ENCODE data around the gene ECSIT.

Gene ECSIT

GRCh38 chr19:11549386-11549953, 20.5 kb upstream of the ECSIT start:
- DNase-seq, result no peak

GRCh38 chr19:11547929-11548700, 19.2 kb upstream of the ECSIT start:
- no peak for DNase-seq

DNA sequence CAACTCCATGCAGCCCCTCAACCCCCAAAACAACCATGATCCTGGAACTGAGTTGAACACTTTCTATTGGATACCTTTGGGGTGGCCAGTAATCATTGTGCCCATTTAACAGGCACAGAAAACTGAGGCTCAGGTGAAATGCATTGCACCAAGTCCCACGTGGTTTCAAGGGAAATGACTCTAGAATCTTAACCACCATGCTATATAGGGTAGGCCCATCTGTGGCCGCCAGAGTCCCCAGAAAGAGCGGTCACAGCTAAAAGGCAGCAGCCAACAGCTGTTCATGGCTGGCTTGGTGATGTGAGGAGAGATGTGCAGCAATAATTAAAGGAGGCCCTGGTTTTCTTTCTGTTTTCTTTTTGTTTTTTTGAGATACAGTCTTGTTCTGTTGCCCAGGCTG, 12.3 kb upstream of the ECSIT start:
- DNase-seq, result no peak

GRCh38 chr19:11540645-11541044, 11.7 kb upstream of the ECSIT start:
- no peak for DNase-seq

DNA sequence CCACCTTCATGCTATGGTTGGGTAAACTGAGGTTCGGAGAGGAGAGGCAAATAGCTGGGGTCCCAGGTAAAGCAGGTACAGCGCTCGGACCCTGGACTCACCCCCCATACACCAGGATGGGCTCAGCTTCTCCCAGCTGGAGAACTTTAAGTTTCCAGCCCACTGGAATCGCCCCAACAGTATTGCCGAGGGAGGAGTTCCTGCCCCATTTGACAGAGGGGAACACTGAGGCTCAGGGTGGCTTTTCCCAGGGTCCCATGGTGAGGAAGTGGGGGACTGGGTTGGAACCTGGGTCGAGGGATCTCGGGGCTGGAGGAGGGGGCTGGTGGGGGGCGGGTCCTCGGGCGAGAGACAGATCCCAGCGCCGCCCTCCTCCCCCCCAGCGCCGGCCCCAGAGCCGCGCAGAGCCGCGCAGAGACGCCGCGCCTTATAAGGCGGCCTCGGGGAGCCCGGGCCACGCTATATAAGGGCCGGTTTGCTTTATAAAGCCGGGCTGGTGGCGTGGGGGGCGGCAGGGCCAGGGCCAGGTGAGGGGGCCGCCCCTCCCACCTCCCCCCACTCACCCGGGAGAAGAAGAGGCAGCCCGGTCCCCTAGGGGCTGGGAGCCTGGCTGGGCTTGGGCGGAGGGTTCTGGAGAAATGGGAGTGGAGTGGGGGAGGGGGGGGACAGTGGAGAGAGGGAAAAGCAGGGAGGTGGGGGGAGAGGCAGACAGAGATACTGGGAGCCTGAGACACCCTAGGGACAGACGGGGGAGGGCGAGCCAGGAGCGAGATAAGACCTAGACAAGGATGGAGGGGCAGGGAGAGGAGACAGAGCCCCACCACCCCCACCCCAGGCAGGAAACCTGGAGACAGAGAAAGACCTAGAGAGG, 10.8 kb upstream of the ECSIT start:
- no peak for DNase-seq

- no peak for DNase-seq
Observed at GRCh38 chr19:11538232-11539036, 9.5 kb upstream of the ECSIT start, which contains the start of gene CNN1. Gene CNN1, plus strand, starts transcription at chr19:11538851. Its CDS starts 77 bp downstream, at chr19:11538928.

DNA sequence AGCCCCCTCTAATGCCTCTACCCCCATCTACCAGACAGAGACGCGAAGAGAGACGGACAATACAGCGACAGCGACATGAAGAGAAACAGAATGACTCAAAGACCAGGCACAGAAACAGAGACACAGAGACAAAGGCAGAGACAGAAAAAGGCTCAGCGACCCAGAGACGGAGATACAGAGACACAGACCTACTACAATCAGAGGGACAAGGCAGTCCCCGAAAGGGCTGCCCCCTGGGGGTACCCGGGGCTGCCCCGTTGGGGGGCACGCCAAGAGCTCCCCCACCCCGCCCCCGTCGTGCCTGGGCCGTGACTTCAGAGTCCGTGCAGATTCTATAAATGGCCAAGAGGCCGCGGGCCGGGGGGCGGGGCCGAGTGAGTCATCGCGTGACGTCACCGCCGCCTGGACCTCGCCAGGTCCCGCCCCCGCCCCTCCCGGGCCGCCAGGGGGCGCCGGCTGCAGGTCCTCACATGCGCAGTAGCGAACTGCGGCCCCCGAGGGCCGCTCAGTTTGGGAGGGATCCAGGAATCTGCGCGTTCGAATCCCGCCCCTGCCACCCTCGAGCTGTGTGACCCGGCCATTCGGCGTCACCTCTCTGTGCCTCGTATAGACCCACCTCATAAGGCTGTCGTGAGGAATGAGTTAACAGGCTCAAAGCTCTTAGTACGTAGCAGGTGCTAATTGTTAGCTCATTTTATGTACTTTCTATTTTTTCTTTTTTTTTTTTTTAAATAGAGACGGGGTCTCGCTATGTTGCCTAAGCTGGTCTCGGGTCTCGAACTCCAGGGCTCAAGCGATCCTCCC, 7.1 kb upstream of the ECSIT start:
- DNase-seq, result peak; percentile 87

GRCh38 chr19:11534948-11535347, 6.0 kb upstream of the ECSIT start:
- no peak for DNase-seq

- no peak for DNase-seq
Observed at GRCh38 chr19:11534538-11534937, 5.6 kb upstream of the ECSIT start.

DNA sequence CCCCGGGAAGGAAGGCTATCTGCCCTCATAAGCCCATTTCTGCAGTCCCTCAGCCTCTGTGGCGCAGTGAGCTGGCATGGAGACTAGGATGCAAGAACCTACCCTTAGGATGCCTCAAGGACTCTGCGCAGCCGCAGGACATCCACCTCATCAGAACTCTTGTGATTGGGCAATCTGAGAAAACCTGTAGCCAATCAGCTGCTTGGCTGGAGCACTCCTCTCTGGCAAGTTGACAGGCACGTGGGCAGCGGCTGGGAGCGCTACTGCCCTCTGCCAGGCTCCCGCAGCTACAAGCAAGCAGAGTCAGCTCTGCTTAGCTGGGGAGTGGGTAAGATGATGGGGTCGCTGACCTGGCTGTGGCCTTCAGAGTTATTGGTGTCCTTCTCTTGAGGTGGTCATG, 1.5 kb upstream of the ECSIT start:
- DNase-seq, result peak; percentile 74

DNA sequence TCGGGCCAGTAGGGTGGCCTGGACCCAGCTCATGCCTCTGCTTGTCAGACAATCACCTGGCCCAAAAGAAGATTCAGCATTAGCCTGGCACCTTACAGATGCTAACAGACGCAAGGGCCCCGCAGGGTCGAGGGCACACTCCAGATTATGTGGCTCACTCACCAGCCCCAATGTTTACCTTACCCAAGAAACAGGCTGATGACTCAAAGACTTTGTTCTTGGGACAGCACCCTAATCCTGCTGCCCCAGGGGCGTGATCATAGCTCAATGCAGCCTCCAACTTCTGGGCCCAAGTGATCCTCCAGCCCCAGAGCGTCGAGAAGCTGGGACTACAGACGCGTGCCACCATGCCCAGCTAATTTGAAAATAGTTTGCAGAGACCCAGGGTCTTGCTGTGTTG, 9.8 kb downstream of the ECSIT start:
- no peak for DNase-seq

DNA sequence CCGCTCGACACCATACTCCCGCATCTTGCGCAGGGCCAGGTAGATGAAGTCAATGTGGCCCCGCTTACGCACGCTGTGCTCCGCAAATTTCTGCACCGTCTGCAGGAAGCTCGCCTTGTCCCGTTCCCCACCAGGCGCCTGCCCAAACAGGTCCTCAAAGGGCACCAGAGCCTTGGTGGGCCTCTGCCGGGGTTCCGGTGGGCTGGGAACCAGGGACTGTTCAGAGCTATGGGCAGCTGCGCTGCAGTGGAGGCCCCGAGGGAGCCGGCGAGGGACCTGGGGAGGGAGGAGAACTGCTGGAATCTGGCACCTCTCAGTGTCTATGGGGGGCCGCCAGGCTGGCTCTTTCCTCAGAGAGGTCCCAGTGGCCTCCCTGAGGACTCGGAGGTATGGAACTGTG, 15.0 kb downstream of the ECSIT start:
- DNase-seq, result no peak

DNA sequence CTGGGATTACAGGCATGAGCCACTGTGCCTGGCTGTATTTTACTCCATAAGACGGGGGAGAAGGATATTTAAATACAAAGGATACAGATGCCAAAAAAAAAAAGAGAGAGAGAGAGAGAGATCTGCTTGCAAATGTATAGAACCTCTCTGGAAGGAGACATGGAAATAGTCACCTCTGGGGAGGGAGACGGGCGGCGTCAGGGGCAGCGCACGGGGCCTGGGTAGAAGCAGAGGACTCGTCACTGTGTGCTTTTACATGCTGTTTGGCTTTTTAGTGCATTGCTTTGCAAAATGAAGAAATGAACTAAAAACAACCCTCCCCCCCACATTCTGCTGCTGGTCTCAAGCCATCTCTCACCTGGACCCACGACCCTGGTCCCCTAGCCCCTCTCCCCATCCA, 18.5 kb downstream of the ECSIT start:
- no peak for DNase-seq

- no peak for DNase-seq
Observed at GRCh38 chr19:11507370-11508078, 21.4 kb downstream of the ECSIT start.

- DNase-seq, result no peak
Observed at GRCh38 chr19:11506967-11507366, 22.0 kb downstream of the ECSIT start.

DNA sequence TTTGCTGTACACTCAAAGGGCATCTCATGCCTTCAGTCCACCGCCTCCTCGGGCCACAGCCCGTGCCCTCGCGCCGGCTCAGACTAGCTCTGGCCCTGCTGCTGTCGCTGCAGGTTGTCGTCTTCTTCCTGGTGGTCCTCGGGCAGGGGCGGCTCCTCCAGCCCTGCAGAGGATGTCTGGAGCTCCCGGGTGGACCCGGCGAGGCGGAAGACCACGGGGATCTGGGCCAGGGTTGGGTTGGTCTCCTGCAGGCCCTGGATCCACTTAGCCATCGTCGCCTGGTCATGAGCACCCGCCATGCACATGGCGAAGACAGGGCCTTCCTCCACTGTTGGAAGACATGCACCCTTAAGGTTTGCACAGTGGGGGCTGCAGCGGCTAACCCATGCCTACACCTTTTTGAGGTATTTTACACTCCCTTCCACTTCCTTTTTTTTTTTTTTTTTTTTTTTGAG, 22.8 kb downstream of the ECSIT start:
- no peak for DNase-seq

DNA sequence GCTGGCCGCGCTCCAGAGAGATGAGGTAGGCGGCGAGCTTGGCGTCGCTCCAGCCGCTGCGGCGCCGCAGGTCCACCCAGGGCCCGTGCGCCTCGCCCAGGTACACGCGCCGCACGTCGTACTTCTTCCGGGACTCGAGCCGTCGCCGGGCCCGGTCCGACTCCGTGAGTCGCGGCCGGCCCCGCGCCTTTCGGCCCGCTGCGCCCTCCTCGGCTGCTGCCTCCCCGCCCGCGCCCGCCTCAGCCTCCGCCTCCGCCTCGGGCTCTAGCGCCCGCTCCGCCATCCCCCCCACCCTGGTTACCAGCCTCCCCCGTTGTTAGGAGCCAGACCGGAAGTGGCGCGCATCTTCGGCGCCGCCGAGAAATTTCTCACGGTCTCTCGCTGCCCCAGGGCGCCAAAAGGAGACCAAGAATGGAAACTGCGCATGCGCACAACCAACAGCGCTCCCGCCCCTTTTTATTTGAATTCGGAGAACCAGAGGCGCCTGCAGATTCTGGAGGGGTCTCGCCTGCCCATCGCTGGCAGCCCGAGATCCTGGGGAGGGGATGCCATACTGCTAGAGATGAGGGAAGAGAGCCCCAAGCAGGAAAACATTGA, 23.3 kb downstream of the ECSIT start, which contains the start of gene ZNF653:
Gene ZNF653, minus strand, starts transcription at position 336 of the 597 bp plus-strand sequence. Its CDS starts 53 bp downstream, at position 283.
- DNase-seq, result peak; percentile 96

- peak; percentile 97 for DNase-seq
Observed at GRCh38 chr19:11505032-11505503, 23.9 kb downstream of the ECSIT start.

GRCh38 chr19:11504502-11505031, 24.4 kb downstream of the ECSIT start:
- no peak for DNase-seq

- DNase-seq, result no peak
Observed at GRCh38 chr19:11499890-11500420, 29.0 kb downstream of the ECSIT start.
